ENCODE measurements around the gene CLPSL1.

GRCh38 chr6:35746516-35746915, 34.3 kb upstream of the CLPSL1 start:
- TF ChIP-seq, protein P1, sequence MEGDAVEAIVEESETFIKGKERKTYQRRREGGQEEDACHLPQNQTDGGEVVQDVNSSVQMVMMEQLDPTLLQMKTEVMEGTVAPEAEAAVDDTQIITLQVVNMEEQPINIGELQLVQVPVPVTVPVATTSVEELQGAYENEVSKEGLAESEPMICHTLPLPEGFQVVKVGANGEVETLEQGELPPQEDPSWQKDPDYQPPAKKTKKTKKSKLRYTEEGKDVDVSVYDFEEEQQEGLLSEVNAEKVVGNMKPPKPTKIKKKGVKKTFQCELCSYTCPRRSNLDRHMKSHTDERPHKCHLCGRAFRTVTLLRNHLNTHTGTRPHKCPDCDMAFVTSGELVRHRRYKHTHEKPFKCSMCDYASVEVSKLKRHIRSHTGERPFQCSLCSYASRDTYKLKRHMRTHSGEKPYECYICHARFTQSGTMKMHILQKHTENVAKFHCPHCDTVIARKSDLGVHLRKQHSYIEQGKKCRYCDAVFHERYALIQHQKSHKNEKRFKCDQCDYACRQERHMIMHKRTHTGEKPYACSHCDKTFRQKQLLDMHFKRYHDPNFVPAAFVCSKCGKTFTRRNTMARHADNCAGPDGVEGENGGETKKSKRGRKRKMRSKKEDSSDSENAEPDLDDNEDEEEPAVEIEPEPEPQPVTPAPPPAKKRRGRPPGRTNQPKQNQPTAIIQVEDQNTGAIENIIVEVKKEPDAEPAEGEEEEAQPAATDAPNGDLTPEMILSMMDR (conservative IDR thresholded peaks at IDR 0.05; ENCODE audit: low read depth, low read length), result no peak
- TF ChIP-seq NFE2L2 (IDR thresholded peaks at IDR 0.05; ENCODE audit: low read depth, low read length) (no peak), POLR2A (IDR thresholded peaks at IDR 0.05; ENCODE audit: low read depth, low read length) (no peak), CEBPB (IDR thresholded peaks at IDR 0.05; ENCODE audit: low read depth, low read length) (no peak), CHD1 (IDR thresholded peaks at IDR 0.05; ENCODE audit: low read depth, low read length) (no peak), FOS (IDR thresholded peaks at IDR 0.05; ENCODE audit: low read depth, low read length) (no peak), RAD21 (IDR thresholded peaks at IDR 0.05; ENCODE audit: low read length) (no peak), BHLHE40 (IDR thresholded peaks at IDR 0.05; ENCODE audit: low read depth, low read length) (no peak), RCOR1 (IDR thresholded peaks at IDR 0.05; ENCODE audit: insufficient replicate concordance, low read length) (no peak)
